ENCODE results near the gene CSKMT.
A peak's percentile ranks its signal among the peaks of the same experiment; 100 is the strongest.

DNA sequence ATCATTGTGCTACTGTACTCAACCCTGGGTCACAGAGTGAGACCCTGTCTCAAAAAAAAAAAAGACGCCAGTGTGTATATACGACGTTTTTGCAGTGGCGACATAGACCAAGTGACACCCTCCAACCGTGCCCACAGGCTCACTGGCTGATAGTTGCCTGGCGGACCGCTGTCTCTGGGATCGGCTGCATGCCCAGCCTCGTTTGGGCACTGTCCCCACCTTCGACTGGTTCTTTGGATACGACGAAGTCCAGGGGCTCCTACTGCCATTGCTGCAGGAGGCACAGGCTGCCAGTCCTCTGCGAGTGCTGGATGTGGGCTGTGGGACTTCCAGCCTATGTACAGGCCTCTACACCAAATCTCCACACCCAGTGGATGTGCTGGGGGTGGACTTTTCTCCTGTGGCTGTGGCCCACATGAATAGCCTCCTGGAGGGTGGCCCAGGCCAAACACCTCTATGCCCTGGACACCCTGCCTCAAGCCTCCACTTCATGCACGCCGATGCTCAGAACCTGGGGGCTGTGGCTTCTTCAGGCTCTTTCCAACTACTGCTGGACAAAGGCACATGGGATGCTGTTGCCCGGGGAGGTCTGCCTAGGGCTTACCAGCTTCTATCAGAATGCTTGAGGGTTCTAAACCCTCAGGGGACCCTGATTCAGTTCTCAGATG, 1.3 kb downstream of the CSKMT start:
- TF ChIP-seq POLR2A (IDR thresholded peaks at IDR 0.05; ENCODE audit: low read depth, low read length) (peak; percentile 20; the same call in 1 of the 2 replicates), POLR2AphosphoS5 (IDR thresholded peaks at IDR 0.05; ENCODE audit: low read depth, low read length) (peak; percentile 49; the same call in 1 of the 2 replicates)
